ENCODE data around the gene CABP2. TPM values are rescaled to one million over a fixed set of nuclear protein-coding genes. Genes with fewer than 3 reads are reported as not detected.
"Not testable (repeated sequence)": the region's sequence is repeated elsewhere in the genome, so short reads cannot be mapped to it uniquely, and the experiment has no call there.

The CABP2 gene
- total RNA-seq, 6 donors from 2014 or later = not detected

- Histone ChIP-seq H3K27me3 (no peaks in the 10 kb centered on the region), H3K4me1 (no peaks in the 10 kb centered on the region), H3K36me3 (no peaks in the 10 kb centered on the region), H3K27ac (no peak overlapping the region), H3K9me3 (no peaks in the 10 kb centered on the region), H3K4me3 (no peak overlapping the region)
- DNase-seq = no peak
- ATAC-seq (ENCODE audit: low FRiP score in 2 of 2) = no peak
- no peak for TF ChIP-seq EP300 (IDR thresholded peaks at IDR 0.05)
- no peak for TF ChIP-seq CTCF (IDR thresholded peaks at IDR 0.05)
- TF ChIP-seq POLR2AphosphoS5 (IDR thresholded peaks at IDR 0.05) = no peak
- no peak for TF ChIP-seq POLR2A (IDR thresholded peaks at IDR 0.05)
- WGBS, 2 donors = 81 to 90% methylated on average over 4 of the region's 4 CpGs
Measured at GRCh38 chr11:67564230-67564629, 41.0 kb upstream of the CABP2 start.

DNA sequence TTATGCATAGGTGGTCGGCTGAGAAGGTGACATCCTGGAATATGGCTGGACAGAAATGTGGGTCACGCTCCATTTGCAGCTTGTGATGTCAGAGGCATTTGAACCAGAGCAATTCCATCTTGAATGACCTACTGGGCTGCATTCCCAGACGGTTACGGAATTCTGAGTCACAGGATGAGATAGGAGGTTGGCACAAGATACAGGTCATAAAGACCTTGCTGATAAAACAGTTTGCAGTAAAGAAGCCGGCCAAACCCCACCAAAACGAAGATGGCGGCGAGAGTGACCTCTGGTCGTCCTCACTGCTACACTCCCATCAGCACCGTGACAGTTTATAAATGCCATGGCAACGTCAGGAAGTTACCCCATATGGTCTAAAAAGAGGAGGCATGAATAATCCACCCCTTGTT lies 40.5 kb upstream of the CABP2 start:
- not testable (repeated sequence) for H3K4me3 ChIP-seq, H3K36me3 ChIP-seq, H3K9me3 ChIP-seq, H3K27me3 ChIP-seq, H3K27ac ChIP-seq, DNase-seq, H3K4me1 ChIP-seq
- ATAC-seq (ENCODE audit: low FRiP score in 2 of 2) = peak in 1 of 2 donors; percentile 72
- WGBS, 2 donors = 70 to 72% methylated on average over 11 of the region's 11 CpGs

- DNase-seq = no peak
Measured at GRCh38 chr11:67562963-67563704, 39.9 kb upstream of the CABP2 start.

GRCh38 chr11:67561971-67562619 lies 38.8 kb upstream of the CABP2 start:
- H3K27me3 ChIP-seq = no peaks in the 10 kb centered on the region
- H3K9me3 ChIP-seq = no peaks in the 10 kb centered on the region
- no peaks in the 10 kb centered on the region for H3K36me3 ChIP-seq
- no peak overlapping the region for H3K27ac ChIP-seq
- ATAC-seq (ENCODE audit: low FRiP score in 2 of 2) (no peak), DNase-seq (no peak)
- no peaks in the 10 kb centered on the region for H3K4me1 ChIP-seq
- 71 to 77% methylated on average over 10 of the region's 10 CpGs for WGBS, 2 donors
- TF ChIP-seq POLR2A (IDR thresholded peaks at IDR 0.05) (no peak), EP300 (IDR thresholded peaks at IDR 0.05) (no peak), POLR2AphosphoS5 (IDR thresholded peaks at IDR 0.05) (no peak), CTCF (IDR thresholded peaks at IDR 0.05) (no peak)
- no peak overlapping the region for H3K4me3 ChIP-seq

More at GRCh38 chr11:67562963-67563704, 39.9 kb upstream of the CABP2 start:
- Histone ChIP-seq H3K4me3 (no peak overlapping the region), H3K36me3 (no peaks in the 10 kb centered on the region), H3K27ac (peak overlapping the region in 1 of 4 donors; percentile 12), H3K4me1 (no peaks in the 10 kb centered on the region), H3K27me3 (no peaks in the 10 kb centered on the region), H3K9me3 (no peaks in the 10 kb centered on the region)
- no peak for ATAC-seq (ENCODE audit: low FRiP score in 2 of 2)
- WGBS, 2 donors = 63 to 67% methylated on average over 10 of the region's 10 CpGs
- no peak for TF ChIP-seq POLR2A (IDR thresholded peaks at IDR 0.05)
- TF ChIP-seq CTCF (IDR thresholded peaks at IDR 0.05) = no peak
- no peak for TF ChIP-seq EP300 (IDR thresholded peaks at IDR 0.05)
- TF ChIP-seq POLR2AphosphoS5 (IDR thresholded peaks at IDR 0.05) = no peak

GRCh38 chr11:67558084-67558772 lies 35.0 kb upstream of the CABP2 start:
- H3K36me3 ChIP-seq = no peaks in the 10 kb centered on the region
- DNase-seq (peak in 1 of 2 donors; percentile 71), ATAC-seq (ENCODE audit: low FRiP score in 2 of 2) (peak; percentile 75 to 89)
- H3K4me3 ChIP-seq = peak overlapping the region in 2 of 4 donors; percentile 10 to 18
- no peaks in the 10 kb centered on the region for H3K4me1 ChIP-seq
- no peaks in the 10 kb centered on the region for H3K9me3 ChIP-seq
- TF ChIP-seq CTCF (IDR thresholded peaks at IDR 0.05) = no peak
- peak in 1 of 4 donors; percentile 56 for TF ChIP-seq POLR2A (IDR thresholded peaks at IDR 0.05)
- WGBS, 2 donors = 58 to 67% methylated on average over 19 of the region's 19 CpGs
- no peaks in the 10 kb centered on the region for H3K27me3 ChIP-seq
- H3K27ac ChIP-seq = peak overlapping the region; percentile 63 to 83 (median 69)

Measured in upper lobe of left lung (tissue), 6 donors.